GM13976 (cell line): Measurements from ENCODE around the gene VIPR2.

Source experiments
- DNase-seq: peaks from one replicate; pipeline ENCODE4 v3.0.0; 2012; ENCODE audit warnings: low spot score
- CTCF ChIP-seq: IDR thresholded peaks from 2 replicates; pipeline ENCODE4 v1.5.1; 2012; ENCODE audit warnings: borderline replicate concordance, mild to moderate bottlenecking; ENCODE audit not compliant: insufficient read depth; ENCODE audit errors: extremely low read depth, missing control alignments, control extremely low read depth
- in situ Hi-C: fragments of 300-500 bp; cut with MboI; formaldehyde crosslinking; loops from one replicate; pipeline ENCODE4 v1.12.0; 2022; ENCODE audit warnings: low sequenced_read_pairs, mixed read lengths, inconsistent platforms; ENCODE audit not compliant: unreplicated experiment

VIPR2 gene

GRCh38 chr7:159048656-159049055, 96.0 kb downstream of the VIPR2 start:
- DNase-seq, result no peak
- TF ChIP-seq CTCF, result no peak
- in situ Hi-C loops, result no loop called here

- in situ Hi-C loops, result no loop called here
- TF ChIP-seq CTCF, result no peak
- no peak for DNase-seq
These were observed 97.1 kb downstream of the VIPR2 start for GRCh38 chr7:159047536-159047935.

DNA sequence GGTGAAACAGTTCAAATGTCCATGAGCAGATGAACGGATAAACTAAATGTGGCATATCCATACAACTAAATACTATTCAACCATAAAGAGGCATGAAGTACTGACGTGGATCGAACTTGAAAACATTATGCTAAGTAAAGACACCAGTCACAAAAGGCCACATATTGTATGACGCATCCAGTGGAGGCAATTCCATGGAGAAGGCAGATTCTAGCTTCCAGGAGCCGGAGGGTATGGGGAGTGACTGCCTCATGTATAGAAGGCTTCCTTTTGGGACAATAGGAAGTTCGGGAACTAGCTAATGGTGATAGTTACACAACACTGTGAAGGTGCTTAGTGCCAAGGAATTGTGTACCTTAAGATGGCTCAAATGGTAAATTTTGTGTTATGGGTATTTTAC, 98.4 kb downstream of the VIPR2 start:
- TF ChIP-seq CTCF, result no peak
- DNase-seq, result no peak
- in situ Hi-C loops, result no loop called here

- in situ Hi-C loops, result no loop called here
- no peak for DNase-seq
- TF ChIP-seq CTCF, result no peak
These were observed 98.8 kb downstream of the VIPR2 start for GRCh38 chr7:159045839-159046238.

DNA sequence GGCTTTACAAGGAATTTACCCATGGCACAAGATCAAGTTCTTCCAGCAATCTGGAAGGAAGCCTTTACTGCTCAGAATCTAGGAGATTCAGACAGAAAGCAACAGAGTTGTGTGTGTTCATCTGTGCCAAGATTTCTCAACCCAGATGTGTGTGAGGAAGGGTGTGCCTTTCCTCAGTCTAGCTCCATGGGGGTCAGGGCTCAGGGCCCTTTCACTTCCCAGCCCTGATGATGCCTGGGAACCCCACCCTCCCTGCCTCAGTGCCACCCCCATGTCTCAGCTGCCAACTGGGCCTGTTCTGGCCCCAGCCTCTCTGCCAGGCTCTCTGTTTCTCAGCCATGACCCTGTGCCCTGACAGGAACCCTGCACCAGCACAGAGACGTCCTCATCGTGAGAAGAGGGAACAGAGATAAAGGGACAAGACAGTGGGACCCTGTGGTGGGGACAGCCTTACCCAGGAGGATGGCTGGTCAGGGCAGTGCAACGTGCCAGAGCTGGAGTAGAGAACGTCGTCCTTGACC, 102.0 kb downstream of the VIPR2 start:
- in situ Hi-C loops, result no loop called here
- no peak for TF ChIP-seq CTCF
- DNase-seq, result no peak

- no peak for TF ChIP-seq CTCF
- in situ Hi-C loops, result no loop called here
- DNase-seq, result no peak
These were observed 102.6 kb downstream of the VIPR2 start for GRCh38 chr7:159042103-159042502.

DNA sequence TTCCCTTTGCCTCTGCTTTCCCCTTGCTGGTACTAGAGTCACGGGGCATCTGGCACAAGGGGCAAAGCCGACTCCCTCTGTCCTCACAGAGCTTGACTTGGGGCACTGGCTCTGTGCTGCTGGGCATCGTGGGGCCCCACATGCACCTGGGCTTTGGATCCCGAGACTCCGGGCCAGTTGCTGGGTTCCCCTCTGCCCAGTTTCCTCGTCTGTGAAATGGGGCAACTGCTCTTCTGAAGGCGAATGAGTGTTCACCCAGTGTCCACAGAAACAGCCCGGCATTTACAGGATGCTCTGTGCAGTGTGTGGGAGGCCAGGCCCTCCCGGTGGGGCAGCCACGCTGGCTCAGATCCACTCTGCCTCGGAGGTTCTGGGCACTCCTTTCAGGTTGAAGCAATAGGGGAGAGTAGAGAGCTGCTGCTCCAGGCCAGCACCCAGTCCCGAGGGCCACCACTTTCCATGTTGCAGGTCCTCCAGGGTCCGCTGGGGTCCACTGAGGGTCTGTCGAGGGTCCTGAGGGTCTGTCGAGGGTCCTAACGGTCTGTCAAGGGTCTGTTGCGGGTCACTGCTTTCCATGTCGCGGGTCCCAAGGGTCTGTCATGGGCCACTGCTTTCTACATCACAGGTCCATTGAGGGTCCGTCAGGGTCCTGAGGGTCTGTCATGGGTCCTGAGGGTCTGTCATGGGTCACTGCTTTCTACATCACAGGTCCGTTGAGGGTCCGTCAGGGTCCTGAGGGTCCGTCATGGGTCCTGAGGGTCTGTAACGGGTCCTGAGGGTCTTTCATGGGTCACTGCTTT, 103.6 kb downstream of the VIPR2 start:
- in situ Hi-C loops, result no loop called here
- TF ChIP-seq CTCF, result no peak
- DNase-seq, result no peak
